GM18526 (cell line): ENCODE data around the gene PTPRM.

ENCODE experiments used
- POLR2A ChIP-seq: IDR thresholded peaks from 3 replicates; pipeline ENCODE4 v1.6.1; 2011; ENCODE audit not compliant: insufficient read length; ENCODE audit errors: extremely low read depth

The PTPRM gene

GRCh38 chr18:7733642-7734041, 166.5 kb downstream of the PTPRM start:
- no peak for TF ChIP-seq POLR2A

- no peak for TF ChIP-seq POLR2A
These were observed 168.1 kb downstream of the PTPRM start for GRCh38 chr18:7735196-7735595.

GRCh38 chr18:7735626-7736175, 168.6 kb downstream of the PTPRM start:
- TF ChIP-seq POLR2A, result no peak

DNA sequence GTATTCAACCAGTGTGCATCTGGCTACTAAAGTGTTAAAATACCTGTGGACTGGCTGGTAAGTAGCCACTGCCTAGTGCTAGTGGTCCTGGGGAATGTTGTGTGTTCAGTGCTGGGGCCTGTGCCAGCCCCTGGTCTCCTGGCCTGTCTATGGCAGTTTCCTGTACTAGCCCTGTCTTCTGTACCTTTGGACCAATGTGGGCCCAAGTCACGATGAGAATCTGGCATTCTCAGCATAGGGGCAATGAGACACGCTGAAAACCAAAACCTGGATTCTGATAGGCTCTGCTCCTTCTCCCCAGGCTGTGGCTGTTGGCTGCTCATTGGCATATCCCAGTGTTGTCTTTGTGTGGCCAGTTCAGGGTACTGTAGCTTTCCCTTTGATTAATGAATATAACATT, 170.4 kb downstream of the PTPRM start:
- no peak for TF ChIP-seq POLR2A

- no peak for TF ChIP-seq POLR2A
These were observed 173.7 kb downstream of the PTPRM start for GRCh38 chr18:7740821-7741220.

GRCh38 chr18:7741640-7742039, 174.5 kb downstream of the PTPRM start:
- TF ChIP-seq POLR2A, result no peak

GRCh38 chr18:7742224-7742623, 175.1 kb downstream of the PTPRM start:
- TF ChIP-seq POLR2A, result no peak

DNA sequence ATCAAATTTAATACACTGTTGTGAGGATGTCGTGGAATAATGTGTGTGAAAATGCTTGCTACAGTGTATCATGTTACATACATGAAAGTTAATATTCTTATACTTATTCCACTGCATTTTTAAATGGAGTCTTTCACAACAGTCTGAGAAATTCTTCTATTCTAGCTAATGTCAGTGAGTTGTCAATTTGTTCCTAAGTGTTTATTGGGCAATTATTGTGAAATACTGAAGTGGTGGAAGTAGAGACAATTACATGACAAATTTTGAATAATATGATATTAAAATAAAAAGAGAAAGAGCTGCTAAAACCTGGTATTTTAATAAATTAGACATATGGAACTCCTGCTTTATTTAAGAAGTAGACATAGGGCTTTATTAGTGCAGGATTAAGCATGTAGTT, 176.1 kb downstream of the PTPRM start:
- no peak for TF ChIP-seq POLR2A

DNA sequence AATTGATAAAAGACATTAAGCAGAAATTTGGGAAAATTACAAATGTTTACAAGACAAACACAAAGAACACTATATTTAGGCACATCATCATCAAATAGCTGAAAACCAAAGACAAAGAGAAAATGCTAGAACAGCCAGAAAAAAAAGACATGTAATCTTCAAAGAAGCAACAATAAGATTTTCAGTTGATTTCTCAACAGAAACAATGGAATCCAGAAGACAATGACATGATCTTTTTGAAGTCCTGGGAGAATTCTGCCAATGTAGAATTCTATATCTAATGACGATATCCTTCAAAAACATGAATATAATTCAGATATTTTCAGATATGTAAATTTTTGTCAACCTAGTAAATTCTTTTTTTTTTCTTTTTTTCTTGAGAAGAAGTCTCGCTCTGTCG, 179.0 kb downstream of the PTPRM start:
- TF ChIP-seq POLR2A, result no peak

DNA sequence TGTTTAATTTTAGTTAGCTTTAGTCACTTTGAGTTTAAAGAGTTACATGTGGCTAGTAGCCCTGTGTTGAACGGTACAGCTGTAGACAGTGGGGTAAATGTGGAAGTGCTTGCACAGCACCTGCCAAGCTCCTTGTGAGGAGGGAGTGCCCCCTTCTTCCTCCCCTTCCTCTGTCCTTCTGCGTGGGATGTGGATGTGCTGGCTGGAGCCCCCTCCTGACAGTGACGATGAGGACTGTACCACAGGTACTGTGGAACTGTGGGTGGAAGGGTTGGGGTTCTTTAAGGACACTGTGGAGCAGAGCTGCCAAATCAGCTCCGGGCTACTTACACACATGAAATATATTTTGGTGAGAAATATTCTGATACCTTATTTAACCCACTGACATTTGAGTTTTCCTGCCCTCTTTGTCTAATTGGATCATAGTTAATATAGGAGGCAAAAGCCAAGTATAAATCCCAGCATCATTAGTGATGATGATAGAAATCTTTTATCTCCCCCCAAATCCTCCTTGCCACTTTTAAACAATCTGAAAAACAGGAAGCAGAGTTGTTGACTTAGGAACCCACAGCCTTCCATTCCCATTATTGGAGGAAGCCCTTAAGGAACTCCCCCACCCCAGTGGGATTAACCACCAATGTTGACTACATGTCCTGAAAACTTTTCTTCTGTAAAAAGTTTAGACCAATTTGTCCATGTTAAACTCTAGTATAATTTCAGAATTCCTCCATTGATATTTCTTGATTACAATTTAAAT, 181.3 kb downstream of the PTPRM start:
- no peak for TF ChIP-seq POLR2A

- no peak for TF ChIP-seq POLR2A
These were observed 181.9 kb downstream of the PTPRM start for GRCh38 chr18:7749008-7749405.

DNA sequence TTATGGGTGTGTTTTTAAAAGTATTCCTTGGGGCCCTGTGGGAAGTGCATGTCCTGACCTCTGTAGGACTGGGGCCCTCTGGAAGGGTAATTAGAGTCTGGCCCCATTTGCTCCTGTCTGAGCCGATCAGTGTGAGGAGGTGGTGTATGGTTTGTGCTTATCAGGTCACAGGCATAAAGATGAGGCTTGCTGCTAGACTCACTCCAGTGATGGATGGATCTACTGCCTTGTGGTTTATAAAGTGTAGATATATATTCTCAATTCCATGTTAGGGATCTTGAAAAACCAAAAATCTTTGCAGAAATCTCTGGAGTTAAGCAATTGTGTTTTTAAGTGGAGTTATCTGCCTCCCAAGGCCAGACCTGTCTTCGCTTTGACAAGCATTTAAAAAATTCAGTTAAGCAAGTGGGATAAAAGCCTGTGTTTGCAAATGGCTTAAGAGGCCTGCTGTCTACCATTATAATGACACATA, 182.4 kb downstream of the PTPRM start:
- TF ChIP-seq POLR2A, result no peak

GRCh38 chr18:7750095-7750663, 183.1 kb downstream of the PTPRM start:
- TF ChIP-seq POLR2A, result no peak

DNA sequence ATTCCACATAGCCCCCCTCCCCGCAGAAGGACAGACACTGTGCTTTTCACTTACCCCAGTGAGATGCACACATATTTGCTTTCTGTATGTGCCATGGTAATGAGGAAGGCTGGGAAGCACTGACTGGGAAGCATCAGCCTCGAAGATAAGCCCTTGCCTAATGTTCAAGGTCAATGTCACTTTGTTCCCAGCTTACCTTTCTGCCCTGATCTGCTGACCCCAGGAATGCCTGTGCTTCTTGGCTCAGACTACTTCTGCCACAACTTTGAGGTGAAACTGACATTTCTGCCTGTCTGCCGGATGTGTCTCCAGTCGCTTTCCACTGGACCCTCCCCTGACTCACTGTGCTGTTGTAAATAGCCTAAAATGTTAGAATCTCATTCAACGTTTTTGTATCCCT, 183.8 kb downstream of the PTPRM start:
- no peak for TF ChIP-seq POLR2A

DNA sequence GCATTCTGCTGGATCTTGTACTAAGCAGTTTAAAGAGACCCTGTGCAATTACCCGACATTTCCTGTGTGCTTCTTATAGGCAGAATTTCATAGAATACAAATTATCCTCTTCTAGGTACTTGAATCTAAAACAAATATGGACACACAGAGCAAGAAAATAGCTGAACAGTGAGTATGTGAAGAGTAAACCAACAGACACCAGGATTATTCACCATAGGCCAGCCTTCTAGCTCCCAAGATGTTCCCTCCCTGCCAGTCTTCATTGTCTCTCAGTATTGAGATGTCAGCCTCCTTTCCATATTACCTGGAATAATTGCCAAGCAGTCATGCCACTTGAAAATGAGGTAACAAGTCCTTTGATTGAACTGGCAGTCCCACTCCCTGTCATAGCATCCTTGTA, 187.1 kb downstream of the PTPRM start:
- no peak for TF ChIP-seq POLR2A

- no peak for TF ChIP-seq POLR2A
These were observed 187.6 kb downstream of the PTPRM start for GRCh38 chr18:7754725-7755181.
